Thymus (tissue), 11 donors: ENCODE measurements around the gene TTC7B. TPM values are rescaled to one million over a fixed set of nuclear protein-coding genes. Genes with fewer than 3 reads are reported as not detected.

Source experiments
- DNase-seq, 9 donors: peaks; one replicate each; pipeline ENCODE4 v3.0.0-alpha.2; 2013; ENCODE audit warnings: low spot score in 9 of 9, low read depth in 6 of 9, missing footprints in 1 of 9
- H3K27ac ChIP-seq, 2 donors: one replicate each; pipeline ENCODE4 v1.5.1; 2013; ENCODE audit warnings: control low read depth in 1 of 2, low read depth in 1 of 2, low read length in 1 of 2, mild to moderate bottlenecking in 1 of 2, moderate library complexity in 1 of 2
- H3K27me3 ChIP-seq, 2 donors: one replicate each; pipeline ENCODE4 v1.5.1; 2013; ENCODE audit warnings: low read length in 1 of 2; ENCODE audit not compliant: control insufficient read depth in 2 of 2, insufficient read depth in 1 of 2
- H3K36me3 ChIP-seq, 2 donors: one replicate each; pipeline ENCODE4 v1.5.1; 2013; ENCODE audit warnings: low read length in 1 of 2, mild to moderate bottlenecking in 1 of 2, moderate library complexity in 1 of 2; ENCODE audit not compliant: control insufficient read depth in 2 of 2, insufficient read depth in 2 of 2
- H3K4me1 ChIP-seq, 2 donors: one replicate each; pipeline ENCODE4 v1.5.1; 2013; ENCODE audit warnings: low read length in 2 of 2; ENCODE audit not compliant: control insufficient read depth in 2 of 2, insufficient read depth in 2 of 2
- H3K4me3 ChIP-seq, 2 donors: one replicate each; pipeline ENCODE4 v1.5.1; 2013; ENCODE audit warnings: low read length in 2 of 2, control low read depth in 1 of 2, mild to moderate bottlenecking in 1 of 2
- H3K9me3 ChIP-seq, 2 donors: one replicate each; pipeline ENCODE4 v1.5.1; 2013; ENCODE audit warnings: low read length in 1 of 2, mild to moderate bottlenecking in 1 of 2; ENCODE audit not compliant: control insufficient read depth in 2 of 2, insufficient read depth in 1 of 2
- WGBS: extraction: QIAGEN DNeasy Blood & Tissue Kit; methylation state at CpG from one replicate; pipeline ENCODE4 v1.1.7; 2013; 5-methylcytosine and 5-hydroxymethylcytosine counted together
- polyA plus RNA-seq: library from polyadenylated mRNA; stranded (reverse); fragments of 200-250 nt; gene quantifications from one replicate; pipeline ENCODE4 v1.2.3, GENCODE V29; 2013
- total RNA-seq: library from RNA; stranded (reverse); fragments of 120-200 nt; gene quantifications from one replicate; pipeline ENCODE4 v1.2.4, GENCODE V29; 2013
- donor health status: healthy.

Gene TTC7B
- total and polyA plus RNA-seq, 2 donors, result 3.2 to 5.6 TPM

DNA sequence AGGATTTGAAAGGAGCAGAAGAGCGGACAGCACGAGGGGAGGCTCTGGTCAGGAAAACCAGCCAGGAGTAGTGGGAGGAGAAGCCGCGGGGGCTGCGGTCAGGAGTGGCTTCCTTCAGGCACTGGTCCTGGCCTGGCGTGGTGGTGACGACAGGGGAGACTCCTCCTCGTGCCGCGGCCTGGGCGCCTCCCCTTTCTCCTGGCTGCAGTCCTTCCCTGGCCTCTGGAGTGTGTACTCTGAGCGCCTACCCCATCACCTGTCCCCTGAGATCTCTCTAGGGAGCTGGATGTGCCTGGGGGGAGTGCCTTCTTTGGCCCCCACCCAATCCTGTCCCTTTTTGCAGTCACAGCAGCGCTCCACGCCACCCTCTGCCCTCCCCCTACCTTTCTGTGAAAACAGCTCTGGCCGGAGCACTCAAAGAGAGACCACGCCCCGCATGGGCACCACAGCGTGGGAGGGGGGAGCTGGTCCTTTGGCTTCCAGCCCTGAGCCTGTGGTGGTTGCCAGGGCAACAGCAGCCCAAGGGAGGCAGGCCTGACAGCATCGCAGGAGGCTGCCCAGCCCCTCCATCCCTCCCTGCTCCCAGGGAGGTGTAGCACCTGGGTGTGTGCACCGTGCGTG is 293.5 kb downstream of the TTC7B start:
- 68% methylated on average over 21 of the region's 21 CpGs for WGBS
- DNase-seq, result no peak
- Histone ChIP-seq H3K9me3 (no peaks in the 10 kb centered on the region), H3K27ac (no peak overlapping the region), H3K36me3 (no peaks in the 10 kb centered on the region), H3K4me1 (peaks cover 0 to 5% of the 10 kb centered on the region in 2 donors), H3K4me3 (no peak overlapping the region), H3K27me3 (peaks cover 0 to 3% of the 10 kb centered on the region in 2 donors)

DNA sequence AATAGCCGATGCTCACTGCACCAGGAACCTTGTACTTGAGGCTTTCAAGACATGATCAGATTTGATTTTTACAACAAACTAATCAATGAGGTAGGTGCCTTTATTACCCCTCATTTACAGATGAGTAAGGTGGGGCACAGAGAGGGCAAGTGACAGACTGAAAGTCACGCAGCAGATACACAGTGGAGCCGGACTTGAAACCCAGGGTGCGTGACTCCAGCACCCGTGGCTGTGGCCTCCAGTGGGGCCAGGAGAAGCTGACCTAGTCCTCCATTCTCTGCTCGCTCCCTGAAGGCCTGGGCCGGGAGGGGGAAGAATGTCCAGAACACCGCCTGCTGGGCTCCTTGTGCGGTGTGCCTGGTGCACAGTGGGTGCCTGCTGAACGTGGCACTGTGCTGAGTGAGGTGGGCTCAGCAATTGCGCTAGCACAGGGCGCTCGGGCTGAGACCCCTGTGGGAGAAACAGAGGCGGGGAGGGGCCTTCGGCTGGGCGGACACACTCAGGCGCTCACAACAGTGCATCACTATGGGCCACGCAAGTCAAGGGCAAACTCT is 294.2 kb downstream of the TTC7B start:
- H3K4me1 ChIP-seq, result peaks cover 0 to 5% of the 10 kb centered on the region in 2 donors
- DNase-seq, result no peak
- H3K27me3 ChIP-seq, result peaks cover 0 to 3% of the 10 kb centered on the region in 2 donors
- no peak overlapping the region for H3K4me3 ChIP-seq
- H3K27ac ChIP-seq, result no peak overlapping the region
- no peaks in the 10 kb centered on the region for H3K36me3 ChIP-seq
- no peaks in the 10 kb centered on the region for H3K9me3 ChIP-seq
- WGBS, result 95% methylated on average over 18 of the region's 18 CpGs

DNA sequence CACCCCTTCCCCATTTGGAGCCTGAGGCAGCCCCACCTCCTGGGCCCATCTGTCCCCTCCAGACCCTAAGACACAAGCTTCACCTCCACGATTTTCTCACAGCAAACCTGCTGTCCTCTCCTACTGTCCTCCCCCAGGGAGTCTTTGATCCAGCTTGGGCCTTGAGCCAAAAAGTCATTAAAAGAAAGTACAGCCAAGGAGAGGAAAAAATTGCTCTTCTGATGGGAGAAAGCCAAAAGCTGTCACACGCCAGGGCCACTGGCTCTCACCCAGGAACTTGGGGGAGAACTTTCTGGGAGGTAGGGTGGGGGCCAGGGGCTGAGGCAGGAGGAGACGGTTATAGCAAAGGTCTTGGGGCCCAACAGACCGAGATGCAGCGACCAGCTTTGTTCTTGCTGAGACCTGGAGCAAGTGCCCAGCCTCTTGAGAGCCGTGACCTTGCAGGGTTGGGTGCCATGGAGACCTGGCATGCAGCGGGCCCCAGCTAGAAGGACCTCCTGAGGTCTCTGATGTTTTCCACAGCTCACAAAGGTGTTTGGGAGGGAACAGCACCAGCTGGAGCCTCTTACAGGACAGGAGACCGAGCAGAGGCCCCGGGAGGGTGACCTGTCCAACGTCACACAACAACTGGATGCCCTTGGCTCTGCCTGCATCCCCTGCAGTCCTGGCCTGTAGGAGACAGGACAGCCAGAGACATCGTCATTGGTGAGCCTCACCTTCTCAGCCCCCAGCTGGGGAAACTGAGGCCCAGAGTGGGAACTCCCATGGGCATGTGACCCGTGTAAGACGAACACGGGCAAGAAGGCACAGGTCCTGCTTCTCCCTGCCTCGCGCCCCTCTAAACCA is 294.9 kb downstream of the TTC7B start:
- H3K9me3 ChIP-seq, result no peaks in the 10 kb centered on the region
- peak in 1 of 9 donors; percentile 25 for DNase-seq

DNA sequence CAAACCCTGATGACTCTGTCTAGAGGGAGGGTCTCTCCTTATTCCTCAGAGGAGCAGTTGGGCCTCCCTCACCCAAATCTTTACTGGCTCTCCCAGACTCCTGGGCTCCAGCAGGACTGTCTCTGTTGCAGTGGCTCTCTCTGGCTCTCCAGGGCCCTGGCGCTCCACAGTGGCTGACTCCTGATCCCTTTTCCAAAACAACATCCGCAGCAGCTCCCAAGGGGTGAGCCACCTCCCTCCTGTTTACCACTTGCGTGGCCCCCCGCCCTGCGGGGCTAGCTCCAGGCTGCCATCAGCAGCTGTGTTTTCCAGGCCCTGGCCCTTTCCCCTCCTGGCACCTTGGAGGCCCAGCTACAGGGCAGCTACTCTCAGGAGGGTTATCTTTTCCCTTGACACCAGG is 295.9 kb downstream of the TTC7B start:
- Histone ChIP-seq H3K9me3 (no peaks in the 10 kb centered on the region), H3K27me3 (peaks cover 0 to 3% of the 10 kb centered on the region in 2 donors), H3K4me3 (no peak overlapping the region), H3K27ac (no peak overlapping the region), H3K36me3 (no peaks in the 10 kb centered on the region), H3K4me1 (peaks cover 0 to 5% of the 10 kb centered on the region in 2 donors)
- WGBS, result 97% methylated on average over 5 of the region's 5 CpGs
- DNase-seq, result no peak

More for the DNA sequence above, 294.9 kb downstream of the TTC7B start:
- H3K36me3 ChIP-seq, result no peaks in the 10 kb centered on the region
- no peak overlapping the region for H3K27ac ChIP-seq
- peaks cover 0 to 3% of the 10 kb centered on the region in 2 donors for H3K27me3 ChIP-seq
- WGBS, result 91% methylated on average over 16 of the region's 16 CpGs
- H3K4me1 ChIP-seq, result peaks cover 0 to 5% of the 10 kb centered on the region in 2 donors
- no peak overlapping the region for H3K4me3 ChIP-seq

DNA sequence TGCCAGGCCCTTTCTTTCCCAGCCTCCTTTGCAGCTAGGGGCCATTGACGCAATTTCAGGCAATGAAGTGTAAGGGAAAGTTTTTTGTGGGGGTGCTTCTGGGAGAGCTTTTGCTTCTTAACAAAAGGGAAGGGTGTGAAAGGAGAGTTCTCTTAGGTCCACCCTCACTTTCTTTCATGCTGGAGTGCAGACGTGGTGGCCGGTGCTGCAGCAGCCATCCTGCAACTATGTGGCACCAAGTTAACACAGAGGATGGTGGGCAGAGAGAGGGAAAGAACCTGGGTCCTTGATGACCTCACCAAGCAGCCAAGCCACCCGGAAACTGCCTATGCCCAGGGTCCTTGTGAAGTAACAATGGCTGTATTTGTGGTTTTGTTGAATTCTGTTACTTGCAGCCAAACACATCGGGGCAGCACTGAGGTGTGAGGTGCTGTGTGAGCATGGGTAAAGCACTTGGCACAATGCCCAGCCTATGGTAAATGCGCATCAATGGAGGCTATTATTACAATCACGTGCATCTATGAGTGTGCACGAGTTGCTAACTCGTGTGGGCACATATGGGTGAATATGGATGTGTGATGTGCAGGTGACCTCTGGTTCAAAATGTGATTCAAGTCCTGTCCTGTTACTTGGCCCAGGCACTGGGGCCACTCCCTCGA is 296.8 kb downstream of the TTC7B start:
- Histone ChIP-seq H3K36me3 (no peaks in the 10 kb centered on the region), H3K27ac (no peak overlapping the region), H3K27me3 (no peaks in the 10 kb centered on the region), H3K4me1 (peaks cover 0 to 5% of the 10 kb centered on the region in 2 donors), H3K4me3 (no peak overlapping the region), H3K9me3 (no peaks in the 10 kb centered on the region)
- DNase-seq, result no peak
- WGBS, result 95% methylated on average over 10 of the region's 10 CpGs

DNA sequence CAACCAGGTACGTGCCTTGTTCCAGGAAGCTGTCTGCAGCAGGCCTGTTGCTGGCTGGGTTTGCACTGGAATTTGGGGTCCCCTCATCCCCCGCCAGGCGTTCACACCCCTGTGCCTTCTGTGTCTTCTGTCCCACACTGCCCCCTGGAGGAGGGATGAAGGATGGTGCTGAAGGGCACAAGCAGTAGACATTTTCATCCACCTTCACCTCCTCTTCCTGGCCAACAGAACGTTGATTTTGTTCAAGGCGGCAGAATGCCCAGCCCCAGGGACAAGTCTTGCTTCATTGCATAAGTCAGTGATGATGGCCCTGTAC is 297.3 kb downstream of the TTC7B start:
- peak in 8 of 9 donors; percentile 7 to 59 (median 27) for DNase-seq
- Histone ChIP-seq H3K9me3 (no peaks in the 10 kb centered on the region), H3K27me3 (no peaks in the 10 kb centered on the region), H3K36me3 (no peaks in the 10 kb centered on the region), H3K4me3 (no peak overlapping the region), H3K4me1 (peaks cover 0 to 5% of the 10 kb centered on the region in 2 donors), H3K27ac (no peak overlapping the region)
- 80% methylated on average over 5 of the region's 5 CpGs for WGBS

DNA sequence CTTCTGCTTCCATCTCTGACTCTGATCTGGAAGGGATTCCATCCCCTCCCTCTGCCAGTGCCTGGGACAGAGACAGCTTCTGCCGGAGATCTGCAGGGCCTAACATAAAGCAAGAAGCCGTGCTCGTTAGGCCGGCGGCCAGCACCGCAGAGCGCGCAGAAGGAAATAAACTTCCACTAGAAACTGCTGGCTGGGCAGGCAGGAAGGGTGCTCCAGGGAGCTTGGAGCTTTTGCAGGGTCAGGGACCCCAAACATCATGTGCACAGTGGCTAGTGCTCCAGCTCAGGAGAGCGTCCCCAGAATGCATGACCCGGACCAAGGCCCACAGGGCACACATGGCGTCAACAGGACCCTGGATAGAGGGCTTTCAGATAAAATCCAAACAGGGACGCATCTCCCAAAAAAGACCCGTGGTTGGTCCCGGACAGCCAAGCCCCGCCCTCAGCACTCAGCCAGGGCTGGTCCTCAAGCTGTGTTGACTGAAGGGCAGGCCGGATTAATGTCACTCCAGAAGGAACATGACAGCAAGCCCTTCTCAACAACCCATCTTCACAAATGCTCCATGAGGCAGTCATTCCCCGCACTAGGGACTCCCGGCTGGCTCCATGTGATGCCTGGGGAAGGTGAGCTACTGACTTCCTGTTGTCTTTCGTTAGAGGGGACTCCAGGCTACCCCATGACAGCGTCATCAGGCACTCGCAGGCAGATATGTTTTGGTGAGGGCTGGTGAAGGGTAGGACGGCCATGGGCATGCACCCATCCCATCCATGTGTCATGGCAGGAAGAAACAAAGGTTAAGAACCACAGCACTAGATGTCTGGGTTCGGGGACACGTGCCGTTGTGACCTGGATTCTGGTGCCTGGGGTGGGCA is 297.9 kb downstream of the TTC7B start:
- Histone ChIP-seq H3K4me3 (no peak overlapping the region), H3K27me3 (no peaks in the 10 kb centered on the region), H3K4me1 (peaks cover 0 to 5% of the 10 kb centered on the region in 2 donors), H3K27ac (no peak overlapping the region), H3K36me3 (no peaks in the 10 kb centered on the region), H3K9me3 (no peaks in the 10 kb centered on the region)
- DNase-seq, result no peak
- WGBS, result 93% methylated on average over 25 of the region's 25 CpGs

DNA sequence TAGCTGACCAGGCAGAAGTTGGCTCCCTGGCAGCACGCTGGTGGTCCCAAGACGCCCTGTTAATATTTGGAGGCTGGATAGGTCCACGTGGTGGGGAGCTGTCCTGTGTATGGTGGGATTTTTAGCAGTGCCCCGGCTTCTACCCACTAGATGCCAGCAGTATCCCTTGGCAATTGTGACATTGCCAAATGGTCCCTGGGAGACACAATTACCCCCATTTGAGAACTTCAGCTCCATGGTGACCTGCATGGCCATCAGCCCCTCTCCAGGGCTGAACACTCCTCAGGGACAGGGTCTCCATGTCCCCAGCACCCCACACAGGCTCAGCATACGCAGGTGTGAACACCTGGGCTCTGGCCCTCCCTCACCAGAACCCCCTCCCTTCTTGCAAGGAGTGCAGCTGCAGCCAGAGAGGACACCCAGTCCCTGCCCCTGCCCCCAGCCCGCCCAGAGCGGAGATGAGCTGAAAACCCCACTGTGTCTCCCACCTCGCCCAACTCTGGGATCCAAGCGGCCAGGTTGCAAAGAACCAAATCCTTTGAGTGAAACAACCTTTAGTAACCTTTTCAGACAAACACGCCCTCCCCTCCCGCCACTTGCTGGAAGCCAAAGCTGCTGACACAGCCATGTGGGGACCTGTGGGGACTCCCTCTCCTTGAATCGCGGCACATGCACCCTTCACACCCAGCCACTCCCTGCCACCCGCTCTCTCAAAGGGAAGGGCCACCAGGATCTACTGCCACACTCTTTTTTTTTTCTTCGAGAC is 299.0 kb downstream of the TTC7B start:
- DNase-seq, result no peak
- Histone ChIP-seq H3K9me3 (no peaks in the 10 kb centered on the region), H3K4me3 (no peak overlapping the region), H3K4me1 (peaks cover 0 to 8% of the 10 kb centered on the region in 2 donors), H3K36me3 (no peaks in the 10 kb centered on the region), H3K27ac (no peak overlapping the region), H3K27me3 (no peaks in the 10 kb centered on the region)
- 77% methylated on average over 15 of the region's 15 CpGs for WGBS
